Activated CD4-positive, alpha-beta T cell treated with anti-CD3 and anti-CD28 coated beads, Interleukin-2, amount 50 U/mL, for 1 hour (primary cell): Measurements from ENCODE around the gene CCDC88A.
A peak's percentile ranks its signal among the peaks of the same experiment; 100 is the strongest.
"Not testable (repeated sequence)": the region's sequence is repeated elsewhere in the genome, so short reads cannot be mapped to it uniquely, and the experiment has no call there.

ENCODE experiments used
- DNase-seq: peaks from one replicate; pipeline ENCODE4 v3.0.0-alpha.2; 2020

CCDC88A gene

GRCh38 chr2:55419679-55420438 is at the start of gene CCDC88A:
Gene CCDC88A, minus strand, starts transcription at chr2:55419856. Its CDS starts 777 bp downstream, at chr2:55419079.
- peak; percentile 85 for DNase-seq

GRCh38 chr2:55461679-55462078 is 42.0 kb upstream of the CCDC88A start:
- DNase-seq, result no peak

- DNase-seq, result no peak
These were observed 40.9 kb upstream of the CCDC88A start for GRCh38 chr2:55460562-55460961.

- DNase-seq, result no peak
These were observed 40.1 kb upstream of the CCDC88A start for GRCh38 chr2:55459714-55460274.

GRCh38 chr2:55459279-55459678 is 39.6 kb upstream of the CCDC88A start:
- no peak for DNase-seq

- DNase-seq, result no peak
These were observed 34.5 kb upstream of the CCDC88A start for GRCh38 chr2:55454121-55454520.

GRCh38 chr2:55452879-55453278 is 33.2 kb upstream of the CCDC88A start:
- DNase-seq, result no peak

- DNase-seq, result no peak
These were observed 32.0 kb upstream of the CCDC88A start for GRCh38 chr2:55451699-55452098.

- DNase-seq, result not testable (repeated sequence)
These were observed 30.4 kb upstream of the CCDC88A start for GRCh38 chr2:55450014-55450413.

- not testable (repeated sequence) for DNase-seq
These were observed 22.5 kb upstream of the CCDC88A start for GRCh38 chr2:55442045-55442760.

GRCh38 chr2:55441280-55441892 is 21.7 kb upstream of the CCDC88A start:
- DNase-seq, result no peak

GRCh38 chr2:55439101-55439397 is 19.4 kb upstream of the CCDC88A start:
- DNase-seq, result no peak

- no peak for DNase-seq
These were observed 18.9 kb upstream of the CCDC88A start for GRCh38 chr2:55438391-55439100.

- no peak for DNase-seq
These were observed 18.1 kb upstream of the CCDC88A start for GRCh38 chr2:55437515-55438390.

- DNase-seq, result no peak
These were observed 12.4 kb upstream of the CCDC88A start for GRCh38 chr2:55431982-55432627.

GRCh38 chr2:55430211-55430975 is 10.7 kb upstream of the CCDC88A start:
- DNase-seq, result no peak

GRCh38 chr2:55428258-55428657 is 8.6 kb upstream of the CCDC88A start:
- no peak for DNase-seq

GRCh38 chr2:55425431-55425831 is 5.8 kb upstream of the CCDC88A start:
- no peak for DNase-seq

- DNase-seq, result no peak
These were observed 3.4 kb upstream of the CCDC88A start for GRCh38 chr2:55422876-55423665.

GRCh38 chr2:55421326-55421725 is 1.7 kb upstream of the CCDC88A start:
- no peak for DNase-seq
